Measurements from ENCODE around the gene NYAP2.

NYAP2 gene

DNA sequence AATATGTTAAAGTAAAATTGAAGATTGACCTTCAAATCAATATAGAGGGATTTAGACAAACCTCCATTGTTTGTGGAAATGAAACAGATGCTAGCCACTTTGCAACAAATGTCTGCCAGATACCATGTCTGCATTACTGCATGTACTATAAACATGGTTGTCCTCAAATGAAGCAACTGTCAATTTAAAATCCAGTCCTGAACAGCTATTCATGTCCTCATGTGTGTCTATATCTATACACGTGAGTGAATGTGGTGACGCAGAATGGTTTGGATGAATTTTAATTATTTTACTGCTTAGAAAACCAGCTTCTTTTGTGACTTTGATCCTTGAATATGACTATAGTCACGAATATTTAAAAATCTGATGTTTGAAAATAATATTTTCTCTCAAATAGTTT lies 71.5 kb downstream of the NYAP2 start:
- DNase-seq (ENCODE audit: low read depth): no peak
- H3K4me3 ChIP-seq (ENCODE audit: low read depth, low read length): no peak overlapping the region

DNA sequence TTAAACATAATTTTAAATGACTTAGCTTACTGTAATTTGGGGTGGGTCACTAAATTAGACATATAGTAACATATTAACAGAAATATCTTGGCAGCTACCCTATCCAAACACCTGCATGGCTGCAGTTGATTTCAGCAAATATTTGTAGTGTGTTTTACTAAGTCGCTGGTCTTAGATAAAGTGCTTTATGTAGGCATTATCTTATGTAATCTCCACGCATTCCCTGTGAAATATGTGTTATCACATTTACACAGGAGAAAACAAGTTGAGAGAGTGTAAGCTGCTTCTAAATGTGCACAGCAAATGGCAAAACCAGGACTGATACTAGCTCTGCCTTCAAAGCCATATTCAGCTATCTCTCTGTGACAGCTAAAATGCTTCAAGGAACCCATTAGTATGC lies 72.0 kb downstream of the NYAP2 start:
- no peak for DNase-seq (ENCODE audit: low read depth)
- no peak overlapping the region for H3K4me3 ChIP-seq (ENCODE audit: low read depth, low read length)

DNA sequence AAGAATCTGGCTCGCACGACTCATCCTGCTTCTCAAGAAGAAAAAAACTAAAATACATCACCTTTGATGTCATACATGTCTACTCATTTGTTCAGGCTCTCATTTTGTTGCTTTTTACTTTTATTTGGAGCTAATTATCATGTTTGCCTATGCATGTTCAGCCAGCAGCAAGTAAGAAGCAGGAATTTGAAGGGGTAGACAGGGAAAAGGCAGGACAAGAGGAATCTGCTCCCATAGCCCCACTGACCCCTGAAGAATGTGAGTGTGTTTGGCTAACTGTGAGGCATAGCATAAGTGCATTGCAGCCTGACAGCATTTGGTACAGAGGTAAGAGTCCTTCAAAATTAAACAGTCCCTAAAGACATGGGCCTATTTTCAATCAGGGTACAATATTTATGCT lies 72.7 kb downstream of the NYAP2 start:
- H3K4me3 ChIP-seq (ENCODE audit: low read depth, low read length): no peak overlapping the region
- no peak for DNase-seq (ENCODE audit: low read depth)

DNA sequence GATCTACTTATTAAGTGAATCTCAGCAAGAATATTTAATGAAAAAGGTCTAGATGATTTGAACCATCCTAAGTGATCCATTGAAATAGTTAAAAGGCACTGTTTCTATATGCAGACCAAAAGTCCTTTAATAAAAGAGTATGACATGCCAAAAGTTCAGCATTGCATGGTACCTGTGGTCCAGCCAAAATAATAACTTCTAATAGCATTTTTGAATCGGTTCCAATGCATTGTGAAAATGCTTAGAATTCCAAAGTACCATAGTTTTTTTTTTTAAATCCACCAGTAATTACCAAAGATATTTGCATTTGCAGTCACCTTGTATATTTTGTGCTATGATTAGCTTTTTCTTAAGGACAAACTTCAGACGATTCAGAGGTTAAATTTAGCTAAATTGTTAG lies 79.9 kb downstream of the NYAP2 start:
- DNase-seq (ENCODE audit: low read depth): no peak
- H3K4me3 ChIP-seq (ENCODE audit: low read depth, low read length): no peak overlapping the region

DNA sequence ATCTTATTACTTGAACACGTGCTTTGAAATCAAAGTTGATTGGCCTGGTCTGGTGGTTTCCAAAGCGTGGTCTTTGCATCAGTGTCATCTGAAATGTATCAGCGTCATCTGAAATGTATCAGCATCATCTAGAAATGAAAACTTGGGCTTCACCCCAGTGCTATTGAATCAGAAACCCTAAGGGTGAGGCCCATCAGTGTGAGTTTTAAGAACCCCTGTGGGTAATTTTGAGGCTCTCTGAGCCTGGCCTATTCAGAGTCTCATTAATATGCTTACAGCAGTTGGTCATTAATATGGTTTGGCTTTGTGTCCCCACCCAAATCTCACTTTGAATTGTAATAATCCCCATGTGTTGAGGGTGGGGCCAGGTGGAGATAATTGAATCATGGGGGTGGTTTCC lies 85.2 kb downstream of the NYAP2 start:
- no peak for DNase-seq (ENCODE audit: low read depth)
- H3K4me3 ChIP-seq (ENCODE audit: low read depth, low read length): no peak overlapping the region

DNA sequence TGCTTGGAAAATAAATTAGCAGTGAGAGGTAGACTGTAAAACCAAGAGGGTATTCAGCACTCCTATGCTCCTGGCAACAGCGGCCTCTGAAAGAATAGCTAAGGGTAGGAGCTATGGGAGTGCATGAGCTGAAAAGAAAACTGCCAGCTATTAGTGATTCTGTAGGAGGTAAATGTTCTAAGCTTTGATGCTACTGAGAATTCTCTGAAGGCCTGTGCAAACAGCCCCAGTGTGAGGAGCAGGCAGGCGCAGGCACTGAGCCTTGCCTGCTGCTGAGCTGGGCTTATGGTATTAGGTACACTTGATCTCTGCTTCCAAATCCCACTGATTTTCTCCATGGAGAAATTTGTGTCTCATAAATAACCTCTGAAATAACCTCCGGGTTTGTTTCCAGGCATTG lies 86.7 kb downstream of the NYAP2 start:
- no peak for DNase-seq (ENCODE audit: low read depth)
- H3K4me3 ChIP-seq (ENCODE audit: low read depth, low read length): no peak overlapping the region

DNA sequence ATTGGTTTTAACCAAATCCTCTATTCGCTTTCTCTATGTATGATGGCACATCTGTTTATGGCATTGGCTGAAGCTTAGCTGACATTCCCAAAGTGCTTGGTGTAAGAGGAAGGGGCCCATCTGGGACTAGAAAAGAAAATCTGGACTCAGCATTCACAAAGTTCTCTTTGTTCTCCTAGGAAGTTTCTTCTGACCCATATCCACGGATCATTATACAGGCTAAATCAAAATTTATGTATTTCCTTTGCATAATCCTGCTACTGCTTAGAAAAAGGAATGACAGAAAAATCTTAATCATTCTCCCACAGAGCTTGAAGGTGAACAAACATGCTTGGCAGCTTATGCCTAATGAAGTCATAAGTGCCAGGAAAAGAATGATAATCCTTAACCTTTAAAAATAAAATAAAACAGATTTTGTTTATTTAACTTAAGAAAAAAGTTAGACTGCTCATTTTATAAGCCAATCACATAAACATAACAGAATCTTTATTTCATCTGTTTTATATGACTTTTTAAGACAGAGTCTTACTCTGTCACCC lies 88.4 kb downstream of the NYAP2 start:
- no peak for DNase-seq (ENCODE audit: low read depth)
- H3K4me3 ChIP-seq (ENCODE audit: low read depth, low read length): no peak overlapping the region

DNA sequence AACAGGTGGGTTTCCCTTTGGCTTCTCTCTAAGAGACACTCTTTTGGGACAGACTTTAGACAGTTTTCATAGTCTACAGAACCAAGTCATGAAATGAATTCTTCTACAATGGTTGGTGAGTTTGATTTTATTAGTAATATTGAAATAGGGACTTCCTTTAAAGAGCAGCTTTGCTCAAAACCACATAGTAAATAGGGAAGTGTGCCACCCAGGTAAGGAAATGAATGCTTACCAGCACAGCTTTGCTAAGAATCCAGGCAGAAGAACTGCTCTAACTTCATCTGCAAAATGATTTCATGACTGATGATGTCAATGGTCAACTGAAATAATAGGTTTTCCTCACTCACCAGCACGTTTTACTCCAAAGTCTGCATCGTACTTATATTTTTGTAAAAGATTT lies 89.2 kb downstream of the NYAP2 start:
- H3K4me3 ChIP-seq (ENCODE audit: low read depth, low read length): no peak overlapping the region
- no peak for DNase-seq (ENCODE audit: low read depth)

DNA sequence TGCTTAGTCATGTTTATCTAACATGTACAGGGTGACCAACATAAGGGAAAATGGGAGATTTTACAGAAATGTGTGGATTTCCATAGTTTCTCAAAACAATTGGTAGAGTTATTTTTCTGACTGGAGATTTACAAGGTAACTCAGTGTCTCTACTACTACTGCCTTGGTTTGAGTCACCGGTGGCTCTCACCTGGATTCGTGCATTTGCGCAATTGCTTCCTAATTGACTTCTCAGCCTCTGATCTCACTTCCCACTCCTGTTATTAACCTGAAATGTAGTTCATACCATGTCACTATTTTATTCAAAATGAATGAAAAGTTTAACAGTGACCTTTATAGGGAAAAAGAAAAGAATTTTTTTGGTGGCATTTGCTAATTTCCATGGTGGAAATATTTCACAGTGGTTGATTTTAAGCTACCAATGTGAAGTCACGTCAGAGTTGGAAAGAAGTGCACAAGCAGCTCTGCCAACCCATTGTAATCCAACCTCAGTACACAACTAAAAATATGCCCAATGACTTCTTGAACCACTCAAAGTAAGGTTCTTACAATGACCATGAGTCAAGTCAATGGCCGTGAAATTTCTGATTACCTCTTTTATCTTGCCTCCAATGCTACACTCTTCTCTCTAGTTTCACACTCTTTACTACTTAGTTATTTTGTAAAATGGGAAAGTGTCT lies 94.0 kb downstream of the NYAP2 start:
- no peak overlapping the region for H3K4me3 ChIP-seq (ENCODE audit: low read depth, low read length)
- DNase-seq (ENCODE audit: low read depth): no peak

DNA sequence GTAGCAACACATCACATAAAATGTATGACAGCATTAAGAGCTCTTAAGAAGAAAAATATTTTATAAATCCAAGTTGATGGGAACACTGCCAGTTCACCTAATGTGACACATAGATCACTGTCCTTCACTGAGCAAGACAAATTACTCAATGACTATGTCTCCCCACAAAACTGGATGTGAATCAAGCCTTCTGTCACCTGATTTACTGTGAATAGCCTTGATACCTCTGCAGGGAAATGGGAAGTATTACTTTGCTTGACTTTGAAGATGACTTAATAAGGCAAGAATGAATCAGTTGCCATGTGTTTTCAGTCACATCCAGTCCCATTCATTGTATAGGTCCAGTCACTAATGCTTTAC lies 94.6 kb downstream of the NYAP2 start:
- DNase-seq (ENCODE audit: low read depth): no peak
- H3K4me3 ChIP-seq (ENCODE audit: low read depth, low read length): no peak overlapping the region

DNA sequence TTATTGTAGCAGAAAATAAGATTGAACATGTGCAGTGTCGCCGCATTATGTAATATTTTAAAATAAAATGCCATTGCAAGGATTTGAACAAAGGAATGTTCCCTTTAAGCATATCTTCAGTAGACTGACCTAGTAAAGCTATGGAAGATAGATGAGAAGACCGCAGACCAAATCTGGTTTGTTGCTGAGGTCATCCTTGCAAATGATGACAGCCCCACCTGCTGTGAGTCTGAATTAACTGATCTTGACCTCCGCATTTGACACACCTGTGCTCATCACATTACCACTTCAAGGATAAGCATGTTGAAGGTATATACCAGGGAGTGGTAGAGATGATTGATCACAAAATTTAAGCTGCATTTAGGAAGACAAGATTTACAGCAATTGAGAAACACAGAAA lies 96.2 kb downstream of the NYAP2 start:
- no peak for DNase-seq (ENCODE audit: low read depth)
- H3K4me3 ChIP-seq (ENCODE audit: low read depth, low read length): no peak overlapping the region

DNA sequence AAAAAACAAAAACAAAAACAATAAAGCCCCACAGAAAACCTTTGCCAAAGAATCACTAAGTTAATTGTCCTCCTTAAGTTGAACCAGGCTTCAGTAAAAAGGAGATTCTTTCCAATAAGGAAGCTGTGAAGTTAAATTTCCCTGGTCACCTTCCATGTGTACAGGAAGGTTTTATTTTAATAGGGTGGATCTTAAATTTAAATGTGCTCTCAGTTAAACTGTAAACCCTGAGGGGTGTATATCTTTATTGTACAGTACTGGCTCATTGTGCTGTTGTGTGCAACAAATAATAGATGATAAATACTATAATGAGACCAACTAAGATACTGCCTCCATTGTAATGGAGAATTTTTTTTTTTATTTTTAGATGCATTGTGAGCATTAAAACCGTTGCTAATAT lies 97.1 kb downstream of the NYAP2 start:
- no peak overlapping the region for H3K4me3 ChIP-seq (ENCODE audit: low read depth, low read length)
- no peak for DNase-seq (ENCODE audit: low read depth)

DNA sequence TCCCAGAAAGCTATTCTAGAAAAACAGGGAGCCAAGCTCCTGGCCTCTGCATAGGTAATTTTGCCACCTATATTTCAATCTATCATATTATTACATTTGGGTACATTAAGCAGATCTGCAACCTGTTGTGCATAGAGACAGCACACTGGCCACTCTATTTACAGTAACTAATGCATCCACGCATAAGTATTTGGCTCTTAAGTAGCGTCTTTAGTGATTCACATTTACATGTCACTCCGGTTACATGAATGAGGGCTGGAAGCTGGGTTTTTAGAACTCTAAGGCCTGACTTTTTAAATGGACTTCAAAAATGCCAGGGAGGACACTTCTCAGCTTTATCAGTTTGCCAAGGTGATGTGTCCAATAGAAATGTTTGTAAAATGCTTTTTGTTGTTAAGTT lies 97.7 kb downstream of the NYAP2 start:
- DNase-seq (ENCODE audit: low read depth): no peak

DNA sequence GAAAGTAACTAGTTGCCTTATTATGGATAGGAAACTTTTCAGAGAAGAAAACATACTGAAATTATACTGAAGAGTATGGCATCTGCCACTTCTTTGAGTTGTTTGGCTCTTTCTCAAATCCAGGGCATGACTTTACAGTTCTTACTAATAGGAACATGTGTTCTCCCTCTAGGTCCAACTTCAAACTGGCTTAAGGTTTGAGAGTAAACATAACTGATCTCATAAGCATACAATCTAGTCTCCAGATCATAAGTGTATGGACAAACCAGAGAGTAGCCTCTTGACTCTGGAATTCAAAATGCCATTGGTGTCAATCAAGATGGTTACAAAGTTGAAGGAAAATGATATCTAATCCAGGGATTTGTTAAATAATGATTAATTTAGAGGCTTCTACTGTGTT lies 101.5 kb downstream of the NYAP2 start:
- no peak overlapping the region for H3K4me3 ChIP-seq (ENCODE audit: low read depth, low read length)
- DNase-seq (ENCODE audit: low read depth): no peak

More for the DNA sequence above, 97.7 kb downstream of the NYAP2 start:
- no peak overlapping the region for H3K4me3 ChIP-seq (ENCODE audit: low read depth, low read length)

DNA sequence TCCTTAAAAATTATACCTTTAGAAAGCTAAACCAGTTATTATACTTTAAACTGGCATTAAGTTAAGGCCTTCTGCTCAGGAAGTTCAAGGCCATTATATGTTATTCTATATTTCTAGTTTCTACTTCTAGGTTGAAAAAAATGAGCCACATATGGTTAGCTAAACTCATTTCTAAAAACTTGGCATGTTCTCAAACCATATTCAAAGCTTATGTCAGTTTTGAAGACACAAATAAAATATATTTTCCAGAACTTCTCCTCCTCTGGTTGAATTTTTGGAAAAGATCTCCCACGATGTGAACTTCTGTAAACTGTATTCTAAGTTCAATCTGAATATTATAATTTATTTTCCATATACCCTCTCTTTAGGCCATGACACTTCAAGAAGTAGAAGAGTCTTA lies 103.5 kb downstream of the NYAP2 start:
- no peak overlapping the region for H3K4me3 ChIP-seq (ENCODE audit: low read depth, low read length)
- no peak for DNase-seq (ENCODE audit: low read depth)

DNA sequence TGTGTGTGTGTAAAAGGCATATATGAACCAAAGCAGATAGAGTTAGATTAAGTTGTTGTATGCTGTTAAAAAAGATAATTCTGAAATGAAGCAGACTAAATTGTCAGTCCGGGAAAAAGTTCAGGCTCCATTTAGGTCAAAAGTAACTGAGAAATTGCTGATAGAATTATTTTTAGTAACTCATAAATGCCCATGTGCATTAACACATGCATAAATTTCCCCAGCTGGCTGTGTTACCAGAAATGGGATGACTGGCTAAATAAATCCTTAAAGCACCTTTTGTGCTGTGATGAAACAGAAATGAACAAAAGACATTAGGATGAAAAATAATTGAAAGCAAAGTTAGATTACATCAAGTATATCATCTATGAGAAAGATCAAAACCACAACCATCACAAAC lies 111.3 kb downstream of the NYAP2 start:
- no peak for DNase-seq (ENCODE audit: low read depth)
- H3K4me3 ChIP-seq (ENCODE audit: low read depth, low read length): no peak overlapping the region

DNA sequence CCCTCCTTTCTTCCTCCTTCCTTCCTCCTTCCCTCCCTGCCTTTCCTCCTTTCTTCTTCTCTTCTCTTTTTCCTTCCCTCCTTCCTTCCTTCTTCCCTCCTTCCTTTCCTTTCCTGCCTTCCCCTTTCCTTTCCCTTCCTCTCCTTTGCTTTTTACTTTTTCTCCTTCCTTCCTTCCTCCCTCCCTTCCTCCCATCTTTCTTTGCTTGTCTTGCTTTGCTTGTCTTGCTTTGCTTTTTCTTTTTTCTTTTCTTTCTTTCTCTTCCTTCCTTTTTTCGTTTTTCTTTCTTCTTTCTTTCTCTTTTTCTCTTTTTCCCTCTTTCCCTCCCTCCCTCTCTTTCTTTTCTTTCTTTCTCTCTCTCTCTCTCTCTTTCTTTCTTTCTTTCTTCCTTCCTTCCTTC lies 113.0 kb downstream of the NYAP2 start:
- H3K4me3 ChIP-seq (ENCODE audit: low read depth, low read length): no peak overlapping the region

DNA sequence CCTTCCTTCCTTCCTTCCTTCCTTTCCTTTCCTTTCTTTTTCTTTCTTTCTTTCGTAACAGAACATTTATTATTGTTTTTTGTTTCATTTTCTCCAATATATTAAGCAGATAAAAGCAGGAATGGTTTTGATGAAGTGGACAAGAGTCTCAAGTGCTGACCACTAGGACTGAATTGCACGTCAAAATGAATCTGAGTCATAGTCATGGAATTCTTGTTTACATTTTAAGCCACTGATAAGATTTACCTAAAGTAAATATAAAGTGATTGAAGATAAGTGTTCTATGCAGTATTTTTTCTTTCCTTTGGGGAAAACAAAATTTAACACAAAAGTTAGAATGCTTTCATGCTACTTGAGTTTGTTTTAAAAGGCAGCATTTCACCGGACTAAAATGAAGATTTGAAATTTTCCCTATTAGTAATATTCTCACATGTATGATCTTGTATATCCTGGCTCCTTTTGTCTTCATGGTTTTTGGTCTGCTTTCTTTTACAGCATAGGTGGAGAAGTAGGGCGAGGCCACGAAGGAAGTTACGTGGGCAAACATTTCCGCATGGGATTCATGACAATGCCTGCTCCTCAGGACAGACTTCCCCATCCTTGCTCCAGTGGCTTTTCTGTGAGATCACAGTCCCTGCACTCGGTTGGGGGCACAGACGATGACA lies 113.5 kb downstream of the NYAP2 start:
- DNase-seq (ENCODE audit: low read depth): no peak
- no peak overlapping the region for H3K4me3 ChIP-seq (ENCODE audit: low read depth, low read length)

More for the DNA sequence above, 113.0 kb downstream of the NYAP2 start:
- no peak for DNase-seq (ENCODE audit: low read depth)

DNA sequence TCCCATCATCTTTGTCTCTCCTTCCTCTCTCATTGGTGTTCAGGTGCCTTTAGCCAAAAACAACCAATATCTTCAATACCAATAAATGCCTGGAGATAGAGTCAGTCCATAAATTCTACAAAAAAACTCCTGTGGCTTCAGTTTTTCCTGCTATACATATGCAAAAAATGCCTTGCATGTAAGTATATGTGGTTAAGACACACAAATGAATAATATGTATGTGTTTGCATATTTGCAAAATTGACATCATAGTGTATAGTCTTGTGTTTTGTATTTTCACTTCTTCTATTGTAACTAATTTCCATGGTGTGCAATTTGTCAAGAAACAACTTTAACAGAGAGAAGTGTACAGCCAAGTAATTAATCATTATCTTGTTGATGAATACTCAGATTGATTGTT lies 115.5 kb downstream of the NYAP2 start:
- no peak overlapping the region for H3K4me3 ChIP-seq (ENCODE audit: low read depth, low read length)
- no peak for DNase-seq (ENCODE audit: low read depth)

DNA sequence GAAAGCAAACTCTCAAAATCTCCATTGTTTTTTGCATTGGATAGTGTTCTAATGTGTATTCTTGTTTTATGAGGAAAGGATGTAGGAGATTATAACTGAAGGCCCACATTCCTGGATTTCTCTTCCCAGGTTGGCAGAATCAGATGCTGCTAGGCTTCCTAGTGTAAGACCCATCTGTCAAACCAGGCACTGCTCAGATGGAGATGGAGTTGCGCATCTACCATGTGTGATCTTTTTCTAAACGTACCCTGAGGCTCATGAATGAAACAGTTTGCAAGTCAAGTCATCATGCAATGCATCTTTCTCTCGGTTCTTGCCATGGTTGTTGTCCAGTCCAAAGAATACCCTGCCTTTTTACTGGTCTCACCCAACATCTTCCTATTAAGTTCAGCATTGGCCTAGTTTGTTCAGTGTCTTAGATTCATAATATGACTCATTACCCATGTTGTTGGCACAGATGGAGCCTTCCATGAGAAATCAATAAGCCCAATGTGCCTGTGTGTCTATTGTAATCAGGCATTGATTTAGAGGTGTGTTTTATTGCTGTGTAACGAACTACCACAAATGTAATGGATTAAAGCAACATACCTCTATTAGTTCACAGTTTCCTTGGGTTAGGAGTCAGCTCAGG lies 127.4 kb downstream of the NYAP2 start:
- no peak for DNase-seq (ENCODE audit: low read depth)
- H3K4me3 ChIP-seq (ENCODE audit: low read depth, low read length): no peak overlapping the region

DNA sequence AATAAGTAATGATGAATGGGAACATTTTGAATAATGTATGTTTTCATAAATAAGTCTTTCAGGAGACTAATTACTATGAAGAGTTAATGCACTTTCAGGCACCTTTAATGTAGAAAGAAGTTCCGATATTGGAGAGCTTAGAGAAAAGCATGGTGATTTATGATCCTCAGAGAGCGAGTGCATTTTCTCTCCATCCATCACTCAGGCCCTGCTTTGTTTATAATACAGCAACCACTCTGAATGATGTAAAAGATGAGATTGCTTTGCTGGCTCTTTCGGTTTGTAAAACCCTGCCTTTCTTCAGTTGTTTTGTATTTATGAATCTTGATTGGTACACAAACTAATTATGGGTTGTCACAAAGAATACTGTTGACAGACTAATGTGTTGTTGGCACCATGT lies 132.0 kb downstream of the NYAP2 start:
- no peak for DNase-seq (ENCODE audit: low read depth)
- H3K4me3 ChIP-seq (ENCODE audit: low read depth, low read length): no peak overlapping the region
